GM18873 (cell line): ENCODE results near the gene ZNF341.

Experiments
- ATAC-seq: cut with Tn5 transposase; IDR thresholded peaks from one replicate; pipeline ENCODE4 v1.9.1; 2021; ENCODE audit warnings: mild to moderate bottlenecking, moderate library complexity, moderate number of reproducible peaks; ENCODE audit not compliant: unreplicated experiment, low FRiP score

ZNF341 gene

DNA sequence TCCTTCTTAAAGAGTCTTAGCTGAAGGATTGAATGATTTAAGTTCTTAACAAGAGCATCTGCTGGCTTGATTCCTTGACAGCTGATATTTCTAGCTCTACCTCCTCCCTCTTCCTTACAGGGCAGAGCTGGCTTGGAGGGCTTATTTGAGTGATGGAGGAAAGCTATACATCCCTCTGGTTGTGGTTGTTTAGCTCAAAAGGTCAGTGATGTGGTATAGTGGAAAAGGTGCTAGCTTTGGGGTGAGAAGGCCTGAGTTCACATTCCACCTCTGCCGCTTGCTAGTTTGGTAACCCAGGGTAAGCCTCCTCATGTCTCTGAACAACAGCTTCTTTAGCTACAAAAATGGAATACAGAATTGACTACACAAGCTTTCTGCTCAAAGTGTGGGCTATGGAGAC, 87.7 kb downstream of the ZNF341 start:
- no peak for ATAC-seq

DNA sequence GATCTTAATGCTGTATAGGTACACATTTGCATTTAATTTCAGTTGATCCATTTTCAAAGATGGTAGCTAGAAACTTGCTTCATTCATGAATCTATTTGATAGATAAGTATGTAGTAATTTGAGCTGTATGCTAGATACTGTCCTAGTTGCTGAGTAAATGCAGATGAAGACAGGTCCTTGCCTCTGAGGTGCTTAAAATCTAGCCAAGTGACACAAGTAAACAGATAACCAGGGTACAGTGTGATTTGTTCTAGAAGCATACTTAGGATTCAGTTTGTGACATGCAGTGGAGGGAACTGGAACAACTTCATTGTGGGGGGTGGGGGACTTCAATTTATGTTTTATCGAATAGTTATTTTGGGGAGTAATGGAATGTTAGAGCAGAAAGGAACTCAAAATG, 88.6 kb downstream of the ZNF341 start:
- no peak for ATAC-seq

DNA sequence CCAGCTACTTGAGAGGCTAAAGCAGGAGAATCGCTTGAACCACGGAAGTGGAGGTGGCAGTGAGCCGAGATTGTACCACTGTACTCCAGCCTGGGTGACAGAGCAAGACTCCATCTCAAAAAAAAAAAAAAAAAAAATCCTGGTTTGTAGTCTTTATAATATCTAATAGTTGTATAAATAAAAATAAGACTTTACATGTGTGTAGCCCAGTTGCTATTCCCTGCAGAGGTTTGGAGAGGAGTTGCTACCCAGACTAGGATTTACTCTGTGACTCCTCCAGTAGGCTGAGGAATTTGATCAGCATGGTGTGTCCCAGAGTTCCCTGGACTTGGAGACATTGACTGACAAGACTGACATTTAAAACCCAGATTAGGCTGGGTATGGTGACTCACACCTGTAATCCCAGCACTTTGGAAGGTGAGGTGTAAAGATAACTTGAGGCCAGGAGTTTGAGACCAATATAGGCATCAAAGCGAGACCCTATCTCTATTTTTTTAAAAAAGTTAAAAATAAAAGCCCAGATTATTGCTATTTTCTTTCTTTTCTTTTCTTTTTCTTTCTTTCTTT, 89.6 kb downstream of the ZNF341 start:
- no peak for ATAC-seq

DNA sequence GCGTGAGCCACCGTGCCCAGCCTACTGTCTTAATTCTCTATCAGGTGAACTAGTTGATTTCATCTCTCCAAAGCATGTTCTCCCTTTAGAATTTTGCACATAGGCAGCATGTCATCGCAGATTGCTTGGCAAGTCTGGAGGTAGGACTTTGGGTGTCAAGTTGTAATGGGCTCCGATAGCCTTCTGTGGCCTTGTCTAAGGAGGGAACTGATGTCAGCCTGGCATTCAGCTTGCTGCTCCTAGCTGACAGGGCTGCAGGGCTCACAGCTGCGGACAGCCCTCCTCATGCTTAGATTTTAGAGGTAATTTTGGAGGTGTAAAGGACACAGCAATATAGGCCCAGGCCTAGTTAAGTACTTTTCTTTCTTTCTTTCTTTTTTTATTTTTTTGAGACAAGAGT, 90.6 kb downstream of the ZNF341 start:
- ATAC-seq, result no peak

DNA sequence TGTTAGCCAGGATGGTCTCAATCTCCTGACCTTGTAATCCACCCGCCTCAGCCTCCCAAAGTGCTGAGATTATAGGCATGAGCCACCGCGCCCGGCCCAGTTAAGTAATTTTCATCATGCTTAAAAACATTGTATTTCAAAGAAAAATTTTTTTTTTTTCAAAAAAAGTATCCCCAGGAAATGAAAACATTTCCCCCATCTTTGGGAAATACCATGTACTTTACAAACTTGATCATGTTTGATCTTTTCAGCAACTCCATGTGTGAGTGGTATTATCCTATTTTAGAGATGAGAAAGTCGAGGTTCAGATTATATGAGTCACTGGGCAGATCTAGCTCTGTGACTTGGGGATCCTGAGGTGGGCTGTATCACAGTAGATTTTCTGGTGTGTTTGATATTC, 91.2 kb downstream of the ZNF341 start:
- ATAC-seq, result no peak

DNA sequence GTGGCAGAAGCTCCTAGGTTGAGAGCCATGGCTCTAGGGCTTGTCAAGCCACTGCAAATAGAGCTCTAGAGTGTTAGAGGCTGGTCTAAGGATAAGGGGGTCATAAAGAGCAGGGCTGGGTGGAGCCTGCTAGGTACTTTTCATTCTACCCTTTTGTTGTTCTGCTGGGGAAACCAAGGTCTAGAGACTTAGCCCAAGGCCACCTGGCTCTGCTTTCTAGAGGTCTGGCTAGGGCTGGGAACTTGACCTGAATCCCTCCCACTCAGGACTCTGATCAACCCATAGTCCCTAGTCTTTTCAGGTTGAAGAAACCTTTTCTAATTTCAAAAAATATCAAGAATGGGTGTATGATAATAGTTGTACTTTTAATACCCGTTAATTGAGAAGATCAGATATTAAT, 93.1 kb downstream of the ZNF341 start:
- ATAC-seq, result no peak

DNA sequence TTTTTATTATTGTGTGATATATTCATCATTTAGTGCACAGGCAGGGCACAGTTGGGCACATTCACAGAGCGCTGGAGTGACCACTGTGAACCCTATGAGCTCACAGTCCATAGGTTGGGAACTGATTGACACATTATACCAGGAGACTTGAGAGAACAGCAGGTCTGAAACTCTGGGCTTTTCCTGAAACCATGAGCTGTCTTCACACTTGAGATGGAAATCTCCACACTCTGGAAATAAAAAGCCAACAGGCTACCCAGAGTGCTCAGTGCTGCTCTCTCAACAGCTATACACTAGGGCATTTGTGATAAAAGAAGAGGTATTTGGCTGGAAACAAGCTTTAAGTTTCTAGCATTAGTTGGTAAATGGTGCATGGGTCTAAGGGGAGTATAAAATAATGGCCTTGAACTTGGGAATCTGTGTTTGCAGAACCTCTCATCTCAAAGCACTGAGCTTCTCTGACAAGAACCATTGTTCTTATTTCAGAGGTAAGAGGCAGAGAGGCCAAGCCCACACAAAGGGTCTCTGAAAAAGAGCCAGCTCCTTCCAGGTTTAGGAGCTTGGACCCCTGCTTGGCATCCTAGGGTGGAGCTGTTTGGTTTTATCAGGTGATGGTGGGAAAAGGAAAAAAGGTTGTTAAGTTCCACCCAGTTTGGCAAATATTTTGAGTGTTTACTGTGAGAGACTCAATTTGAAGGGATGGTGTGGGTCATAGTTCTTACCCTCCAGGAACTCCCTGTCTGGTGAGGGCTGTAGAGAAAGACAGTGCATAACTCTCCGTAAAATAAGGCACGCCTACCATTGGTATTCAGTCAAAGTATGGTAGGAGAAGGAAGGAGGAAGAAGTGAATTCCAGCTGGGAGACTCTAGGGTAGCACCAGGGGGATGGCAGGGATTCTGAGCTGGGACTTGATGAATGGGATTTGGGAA, 93.8 kb downstream of the ZNF341 start:
- ATAC-seq, result no peak

DNA sequence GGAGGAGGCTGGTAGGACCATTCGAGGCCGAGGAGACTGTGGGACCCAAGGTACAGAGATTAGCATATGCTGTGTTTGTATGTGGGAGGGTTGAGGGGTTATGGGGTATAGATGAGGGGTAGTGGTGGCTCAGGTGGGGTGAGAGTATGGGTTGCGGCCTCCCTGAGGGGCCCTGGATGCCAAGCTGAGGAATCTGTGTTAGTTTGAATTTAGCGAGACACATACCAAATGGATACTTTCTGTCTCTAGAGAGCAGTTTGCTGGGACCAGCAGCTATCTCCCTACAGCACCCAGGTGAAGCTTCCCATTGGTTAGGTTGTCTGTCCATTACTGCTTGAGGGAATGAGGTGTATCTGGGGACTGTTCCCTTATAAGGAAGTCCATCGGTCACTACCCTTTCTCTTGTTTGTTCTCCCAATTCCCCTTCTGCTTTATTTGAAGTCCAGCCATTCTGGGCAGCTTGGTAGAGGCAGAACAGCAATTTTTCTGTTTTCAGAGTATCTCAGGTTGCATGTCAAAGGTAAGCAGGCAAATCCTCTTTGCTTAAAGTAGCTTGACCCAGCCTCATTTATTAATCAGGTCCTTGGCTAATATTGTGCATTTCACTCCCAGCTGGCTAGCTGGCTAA, 94.6 kb downstream of the ZNF341 start:
- ATAC-seq, result no peak

DNA sequence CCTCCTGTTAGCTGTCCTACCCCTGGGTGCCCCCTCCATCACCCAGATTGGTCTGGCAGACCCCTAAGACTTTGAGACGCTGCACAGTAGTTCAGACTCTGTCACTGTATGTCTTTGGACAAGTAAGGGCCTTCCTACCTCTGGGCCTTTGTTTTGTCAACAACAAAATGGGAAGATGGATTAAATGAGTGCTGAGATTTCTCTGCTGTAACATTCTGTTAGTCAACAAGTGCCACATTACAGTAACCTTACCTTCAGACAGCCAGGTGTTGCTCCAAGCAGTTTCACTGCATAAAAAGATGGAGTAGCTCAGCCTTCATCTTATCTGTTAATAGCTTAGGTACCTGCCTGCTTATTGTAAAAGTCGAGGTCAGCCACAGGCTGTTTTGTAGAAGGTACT, 95.3 kb downstream of the ZNF341 start:
- no peak for ATAC-seq

DNA sequence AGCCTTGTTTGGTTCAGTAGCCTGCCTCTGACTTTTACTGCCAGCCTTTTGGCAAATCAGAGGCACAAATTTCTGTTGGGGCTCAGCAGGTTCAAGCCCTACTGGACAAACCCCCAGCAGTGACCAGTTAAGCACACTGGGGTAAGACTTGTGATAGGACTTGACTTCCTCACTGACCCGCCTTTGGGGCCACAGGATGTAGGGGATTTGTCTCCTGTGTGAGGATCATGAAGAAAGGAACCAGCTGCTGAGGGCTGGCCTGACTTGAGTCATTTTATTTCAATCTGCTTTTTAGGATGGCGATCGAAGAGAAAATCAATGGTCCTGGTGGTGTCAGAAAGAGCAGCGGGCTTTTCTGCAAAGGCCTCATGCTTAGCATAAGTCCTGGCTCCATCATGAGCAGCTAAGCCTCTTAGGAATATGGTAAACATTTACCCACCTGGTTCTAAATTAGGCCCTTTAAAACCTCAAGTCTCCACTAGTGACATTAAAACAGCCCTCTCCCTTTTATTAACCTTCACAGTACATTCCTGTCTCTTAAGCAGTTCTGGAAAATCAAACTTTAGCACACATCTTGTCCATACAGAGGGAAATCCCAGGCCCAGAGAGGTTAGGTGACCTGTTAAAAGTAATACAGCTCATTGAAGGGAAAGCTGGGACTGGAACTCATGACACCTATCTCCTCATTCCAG, 96.0 kb downstream of the ZNF341 start:
- ATAC-seq, result no peak

DNA sequence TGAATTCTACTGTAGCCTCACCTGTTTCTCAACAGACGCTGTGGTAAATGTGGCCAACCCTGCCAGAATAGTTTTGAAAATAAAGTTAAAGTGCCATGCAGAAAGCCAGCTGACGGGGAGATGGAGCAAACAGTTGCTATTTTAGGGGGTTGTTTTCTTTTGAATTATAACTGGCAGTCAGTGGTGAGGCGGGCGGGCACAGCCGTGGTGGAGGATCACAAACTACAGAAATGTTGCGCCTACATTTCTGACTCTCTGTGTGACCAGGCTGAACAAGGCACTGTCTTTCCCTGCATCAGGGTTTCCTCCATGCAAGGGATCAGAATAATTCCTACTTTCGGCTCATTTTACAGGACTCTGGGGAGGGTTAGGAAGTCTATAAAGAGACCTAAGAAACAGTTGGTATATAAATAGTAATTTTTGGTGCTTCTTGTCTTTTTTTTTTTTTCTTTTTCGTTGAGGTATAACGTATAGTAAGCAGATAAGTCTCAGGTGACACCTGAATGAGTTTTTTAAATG, 96.6 kb downstream of the ZNF341 start:
- no peak for ATAC-seq

DNA sequence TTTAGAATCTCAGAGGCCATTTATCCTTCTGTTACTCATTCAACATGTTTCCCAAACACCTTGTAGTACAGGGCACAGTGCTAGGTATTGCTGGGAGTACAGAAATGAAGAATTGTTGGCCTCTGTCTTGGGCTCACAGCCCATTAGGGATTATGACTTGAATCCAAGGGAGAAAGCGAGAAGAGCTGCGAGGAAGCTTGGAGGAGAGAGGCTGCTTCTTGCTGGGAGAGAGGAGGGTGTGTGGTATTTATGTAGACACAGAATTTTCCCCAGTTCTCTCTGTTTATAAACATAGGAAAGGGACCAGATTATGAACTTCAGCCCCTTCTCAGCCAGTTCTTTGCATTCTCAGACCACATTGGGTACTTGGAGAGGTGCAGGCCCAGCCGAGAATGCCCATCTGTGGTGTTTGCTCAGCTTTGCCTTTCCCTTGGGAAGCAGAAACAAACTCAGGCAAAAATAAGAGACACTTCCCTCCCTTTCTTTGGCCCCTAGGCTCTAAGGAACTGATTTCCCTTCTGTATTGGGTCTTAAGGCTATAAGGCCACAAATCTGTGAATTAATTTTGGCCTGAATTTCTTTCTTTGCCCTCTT, 97.3 kb downstream of the ZNF341 start:
- ATAC-seq, result no peak

DNA sequence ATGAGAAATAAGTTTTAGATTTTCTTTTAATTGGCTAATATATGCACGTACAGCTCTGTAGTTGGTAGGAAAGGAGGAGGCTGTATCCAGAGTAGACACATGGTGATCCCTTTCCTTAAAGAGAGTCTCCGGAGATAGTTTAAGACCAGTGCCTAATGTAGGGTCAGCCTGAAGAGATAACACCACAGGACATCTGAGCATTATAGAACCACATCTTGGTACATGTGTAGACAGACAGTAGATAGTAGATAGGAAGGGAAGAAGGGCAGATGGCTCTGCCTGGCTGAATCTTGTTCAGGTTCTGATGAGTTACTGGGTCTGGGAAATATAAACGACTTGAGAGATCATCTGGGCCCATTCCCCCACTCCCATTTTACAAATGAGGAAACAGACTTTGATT, 97.8 kb downstream of the ZNF341 start:
- no peak for ATAC-seq

DNA sequence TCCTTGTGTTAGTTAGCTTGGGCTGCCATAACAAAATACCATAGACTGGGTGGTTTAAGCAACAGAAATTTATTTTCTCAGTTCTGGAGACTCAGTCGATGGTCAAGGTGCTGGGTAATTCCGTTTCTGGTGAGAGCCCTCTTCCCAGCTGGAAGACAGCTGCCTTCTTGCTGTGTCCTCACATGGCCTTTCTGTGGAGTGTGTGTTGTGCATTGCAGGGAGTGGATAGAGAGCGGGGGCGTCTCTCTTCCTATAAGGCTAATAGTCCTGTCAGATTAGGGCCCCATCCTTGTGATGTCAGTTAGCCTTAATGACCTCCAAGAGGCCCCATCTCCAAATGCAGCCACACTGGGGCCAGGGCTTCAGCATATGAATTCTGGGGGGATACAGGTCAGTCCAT, 98.6 kb downstream of the ZNF341 start:
- no peak for ATAC-seq

DNA sequence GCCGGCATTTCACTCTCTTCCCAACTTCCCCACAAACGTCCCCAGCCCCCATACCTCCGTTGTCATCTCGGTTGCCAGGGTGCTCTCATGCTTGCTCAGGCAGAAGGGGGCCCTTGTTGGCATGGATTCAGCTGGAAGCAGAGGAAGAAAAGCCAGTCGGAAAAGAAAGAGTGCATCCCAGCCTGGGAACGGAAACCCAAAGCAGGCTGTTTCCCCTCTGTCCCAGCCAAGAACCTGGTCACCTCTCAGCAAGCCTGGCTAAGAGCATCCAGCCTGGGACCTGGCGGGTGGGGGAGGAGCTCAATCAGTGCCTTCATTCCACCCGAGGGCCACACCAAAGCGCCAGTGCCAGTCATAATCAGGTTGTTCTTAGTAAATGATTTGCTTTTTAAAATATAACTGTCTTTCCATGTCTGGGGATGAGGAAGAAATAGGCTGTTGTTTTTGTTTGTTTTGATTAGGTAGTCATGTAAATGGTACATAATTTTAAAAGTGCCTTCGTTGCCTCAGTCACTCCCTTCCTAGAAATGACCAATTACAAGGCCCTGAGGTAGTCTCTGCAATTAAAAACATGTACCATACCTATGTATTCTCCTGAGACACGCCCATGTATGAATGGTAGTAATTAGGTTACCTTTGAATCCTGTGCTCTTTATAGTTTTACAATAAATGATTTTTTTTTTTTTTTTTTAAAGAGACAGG, 100.5 kb downstream of the ZNF341 start:
- no peak for ATAC-seq

DNA sequence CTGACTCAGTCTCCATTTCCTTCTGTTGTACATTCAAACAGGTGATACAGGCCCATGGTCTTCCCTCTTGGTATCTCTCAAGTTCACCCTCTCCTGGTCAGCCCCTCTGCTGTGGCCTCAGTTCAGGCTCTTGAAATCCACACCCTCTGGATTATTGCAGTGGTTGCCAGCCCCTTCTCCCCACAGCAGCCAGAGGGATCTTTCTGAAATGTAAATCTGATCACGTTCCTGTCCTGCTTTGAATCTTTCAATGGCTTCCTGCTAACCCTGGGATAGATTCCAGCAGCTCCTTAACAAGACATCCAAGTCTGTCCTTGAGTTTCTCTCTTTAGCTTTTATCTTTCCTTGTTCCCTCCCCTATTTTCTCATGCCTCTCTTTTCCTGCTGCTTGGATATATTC, 101.5 kb downstream of the ZNF341 start:
- ATAC-seq, result no peak

DNA sequence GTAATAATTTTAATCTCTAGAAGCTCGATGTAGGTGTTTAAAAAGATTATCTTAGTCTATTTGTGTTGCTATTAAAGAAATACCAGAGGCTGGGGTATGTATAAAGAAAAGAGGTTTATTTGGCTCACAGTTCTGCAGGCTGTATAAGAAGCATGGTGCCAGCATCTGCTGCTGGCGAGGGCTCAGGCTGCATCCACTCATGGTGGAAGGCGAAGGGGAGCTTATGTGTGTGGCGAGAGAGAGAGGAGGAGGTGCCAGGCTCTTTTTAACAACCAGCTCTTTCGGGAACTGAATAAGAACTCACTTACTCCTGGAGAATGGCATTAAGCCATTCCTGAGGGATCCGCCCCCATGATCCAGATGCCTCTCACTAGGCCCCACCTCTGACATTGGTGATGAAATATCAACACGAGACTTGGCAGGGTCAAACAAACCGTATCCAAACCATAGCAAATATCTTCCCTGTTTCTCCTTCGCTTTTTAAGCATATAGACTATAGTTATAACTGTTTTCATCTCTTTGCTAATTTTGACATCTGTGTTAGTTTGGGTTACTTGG, 103.9 kb downstream of the ZNF341 start:
- no peak for ATAC-seq

DNA sequence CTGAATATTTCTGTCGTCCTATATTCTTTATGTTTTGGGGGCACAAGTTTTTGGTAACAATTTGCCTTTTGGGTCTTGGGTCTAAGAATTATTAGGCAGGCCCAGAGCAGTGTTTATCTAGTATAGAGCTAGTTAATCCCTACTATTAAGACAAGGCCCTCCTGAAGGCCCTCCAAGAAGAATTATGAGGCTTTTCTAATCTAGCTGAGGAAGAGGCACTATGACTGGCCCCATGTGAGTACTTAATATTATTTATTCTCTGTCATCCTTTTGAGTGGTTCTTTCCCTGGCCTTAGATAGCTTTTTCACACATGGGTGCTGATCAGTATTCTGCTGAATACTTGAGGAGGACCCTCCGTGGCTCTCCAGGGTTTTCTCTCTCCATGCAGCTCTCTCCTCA, 104.5 kb downstream of the ZNF341 start:
- ATAC-seq, result no peak

DNA sequence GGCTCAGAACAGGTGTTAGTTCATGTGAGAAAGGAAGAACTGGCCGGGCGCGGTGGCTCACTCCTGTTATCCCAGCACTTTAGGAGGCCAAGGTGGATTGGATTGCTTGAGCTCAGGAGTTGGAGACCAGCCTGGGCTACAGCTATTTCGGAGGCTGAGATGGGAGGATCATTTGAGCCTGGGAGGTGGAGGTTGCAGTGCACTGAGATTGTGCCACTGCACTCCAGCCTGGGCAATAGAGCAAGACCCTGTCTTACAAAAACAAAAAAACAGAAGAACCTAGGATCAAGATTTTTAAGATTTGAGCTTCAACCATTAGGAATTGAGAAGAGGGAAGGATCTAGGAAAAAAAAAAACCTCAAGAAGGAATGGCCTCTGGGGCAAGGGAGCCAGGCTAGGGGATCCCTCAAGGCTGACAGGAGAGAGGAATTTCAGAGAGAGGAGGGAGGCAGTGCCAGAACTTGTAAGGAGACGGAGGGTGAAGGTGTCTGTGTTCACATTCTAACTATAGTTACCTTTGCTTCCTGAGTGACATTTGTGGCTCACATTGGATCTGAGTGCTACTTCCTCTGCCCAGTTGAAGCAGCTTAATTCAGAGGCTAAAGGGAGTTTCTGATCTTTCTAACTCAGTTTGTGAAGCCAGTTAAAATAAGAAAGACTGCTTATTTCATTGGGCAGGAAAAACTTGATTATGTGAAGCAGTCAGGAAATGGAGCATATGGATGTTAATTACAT, 105.5 kb downstream of the ZNF341 start:
- ATAC-seq, result no peak
